A673 (cell line): ENCODE data around the gene SPEM1. TPM values are rescaled to one million over a fixed set of nuclear protein-coding genes. Genes with fewer than 3 reads are reported as not detected.
"Not testable (repeated sequence)": the region's sequence is repeated elsewhere in the genome, so short reads cannot be mapped to it uniquely, and the experiment has no call there.

Experiments
- BruUV-seq: library from RNA; stranded (reverse); fragments of 400-500 nt; replicated peaks from 2 replicates; lab custom pipeline; 2021; lab: Mats Ljungman, UMichigan
- CTCF ChIA-PET: fragments of 300-600 bp; sonication (Branson Sonifier 250); formaldehyde crosslinking; loops from one replicate; lab custom pipeline; 2022; ENCODE audit warnings: antibody characterized with exemption; lab: Charles Lee
- POLR2A ChIA-PET: fragments of 300-600 bp; sonication (Branson Sonifier 250); formaldehyde crosslinking; loops from one replicate; lab custom pipeline; 2022; ENCODE audit warnings: antibody characterized with exemption; ENCODE audit not compliant: low non-redundant PET; lab: Charles Lee
- DNase-seq: peaks from one replicate; pipeline ENCODE4 v3.0.0-alpha.2; 2015; ENCODE audit warnings: low spot score
- H3K27ac ChIP-seq: fragments of 200-600 bp; sonication (generic); 2 replicates; pipeline ENCODE4 v1.5.1; 2016; ENCODE audit warnings: mixed run types, low read depth, mild to moderate bottlenecking, mixed read lengths, antibody characterized with exemption, low read length; ENCODE audit not compliant: poor library complexity, severe bottlenecking
- H3K27me3 ChIP-seq: fragments of 200-600 bp; sonication (generic); replicated peaks from 2 replicates; pipeline ENCODE4 v1.6.1; 2017; ENCODE audit warnings: mixed run types, low read depth, mild to moderate bottlenecking, mixed read lengths, antibody characterized with exemption, low read length; ENCODE audit not compliant: insufficient read depth, poor library complexity
- H3K36me3 ChIP-seq: fragments of 200-600 bp; sonication (generic); 2 replicates; pipeline ENCODE4 v1.6.1; 2016; ENCODE audit warnings: mixed run types, mild to moderate bottlenecking, mixed read lengths, antibody characterized with exemption, low read length; ENCODE audit not compliant: insufficient read depth, poor library complexity, severe bottlenecking
- H3K4me1 ChIP-seq: fragments of 200-600 bp; sonication (generic); 2 replicates; pipeline ENCODE4 v1.6.1; 2017; ENCODE audit warnings: mixed run types, mild to moderate bottlenecking, mixed read lengths, antibody characterized with exemption, low read length; ENCODE audit not compliant: insufficient read depth, poor library complexity, severe bottlenecking
- H3K4me3 ChIP-seq: fragments of 200-600 bp; sonication (generic); 2 replicates; pipeline ENCODE4 v1.5.1; 2016; ENCODE audit warnings: low read depth, mixed run types, mild to moderate bottlenecking, mixed read lengths, low read length; ENCODE audit not compliant: poor library complexity, severe bottlenecking
- H3K9me3 ChIP-seq: fragments of 200-600 bp; sonication (generic); 2 replicates; pipeline ENCODE4 v1.6.1; 2016; ENCODE audit warnings: mixed run types, low read depth, mild to moderate bottlenecking, mixed read lengths, antibody characterized with exemption, low read length; ENCODE audit not compliant: poor library complexity, severe bottlenecking
- EZH2 ChIP-seq: fragments of 200-600 bp; sonication (generic); IDR thresholded peaks from 2 replicates; pipeline ENCODE4 v1.6.1; 2017; ENCODE audit warnings: borderline replicate concordance, low read depth, mild to moderate bottlenecking, mixed read lengths, antibody characterized with exemption, low read length; ENCODE audit not compliant: poor library complexity, severe bottlenecking
- intact Hi-C: fragments of 100-400 bp; cut with micrococcal nuclease; formaldehyde crosslinking; loops from one replicate; pipeline ENCODE4 v1.10.0; 2022; ENCODE audit not compliant: unreplicated experiment
- total RNA-seq: library from RNA; stranded (reverse); gene quantifications from 2 replicates; pipeline ENCODE4 v1.2.3, GENCODE V29; 2021
- TF ChIP-seq, protein P1 (sequence below): fragments of 300-800, 200-600 bp; sonication (generic); conservative IDR thresholded peaks from 2 replicates; pipeline ENCODE4 v1.5.1; 2017; ENCODE audit warnings: low read depth, mild to moderate bottlenecking, antibody characterized with exemption, low read length, moderate library complexity, mixed read lengths

SPEM1 gene
- total RNA-seq, 1 experiment from 2014 or later = 0.43 TPM

DNA sequence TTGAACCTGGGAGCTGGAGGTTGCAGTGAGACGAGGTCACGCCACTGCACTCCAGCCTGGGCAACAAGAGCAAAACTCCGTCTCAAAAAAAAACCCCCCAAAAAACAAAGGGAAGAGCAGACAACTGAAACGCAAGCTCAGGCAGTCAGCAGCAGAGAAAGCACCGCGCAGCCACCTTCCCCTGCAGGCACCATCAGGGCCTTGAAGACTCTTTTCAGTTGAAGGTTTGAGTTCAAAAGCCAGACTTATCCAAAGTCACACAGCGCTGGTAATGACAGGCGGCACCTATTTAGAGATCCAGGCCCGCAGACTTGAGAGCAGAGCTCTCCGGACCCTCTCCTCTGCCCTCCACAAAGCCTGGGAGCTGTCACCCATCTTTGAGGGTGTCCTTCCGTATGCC, 48.2 kb downstream of the SPEM1 start:
- TF ChIP-seq, protein P1, sequence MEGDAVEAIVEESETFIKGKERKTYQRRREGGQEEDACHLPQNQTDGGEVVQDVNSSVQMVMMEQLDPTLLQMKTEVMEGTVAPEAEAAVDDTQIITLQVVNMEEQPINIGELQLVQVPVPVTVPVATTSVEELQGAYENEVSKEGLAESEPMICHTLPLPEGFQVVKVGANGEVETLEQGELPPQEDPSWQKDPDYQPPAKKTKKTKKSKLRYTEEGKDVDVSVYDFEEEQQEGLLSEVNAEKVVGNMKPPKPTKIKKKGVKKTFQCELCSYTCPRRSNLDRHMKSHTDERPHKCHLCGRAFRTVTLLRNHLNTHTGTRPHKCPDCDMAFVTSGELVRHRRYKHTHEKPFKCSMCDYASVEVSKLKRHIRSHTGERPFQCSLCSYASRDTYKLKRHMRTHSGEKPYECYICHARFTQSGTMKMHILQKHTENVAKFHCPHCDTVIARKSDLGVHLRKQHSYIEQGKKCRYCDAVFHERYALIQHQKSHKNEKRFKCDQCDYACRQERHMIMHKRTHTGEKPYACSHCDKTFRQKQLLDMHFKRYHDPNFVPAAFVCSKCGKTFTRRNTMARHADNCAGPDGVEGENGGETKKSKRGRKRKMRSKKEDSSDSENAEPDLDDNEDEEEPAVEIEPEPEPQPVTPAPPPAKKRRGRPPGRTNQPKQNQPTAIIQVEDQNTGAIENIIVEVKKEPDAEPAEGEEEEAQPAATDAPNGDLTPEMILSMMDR = no peak
- TF ChIP-seq EZH2 = no peak
- Histone ChIP-seq H3K36me3 (peaks cover 12% of the 10 kb centered on the region), H3K27ac (no peak overlapping the region), H3K4me1 (no peaks in the 10 kb centered on the region), H3K9me3 (no peaks in the 10 kb centered on the region), H3K4me3 (no peak overlapping the region), H3K27me3 (no peaks in the 10 kb centered on the region)
- POLR2A ChIA-PET = interaction anchor here (0.6 kb wide), 1 partner anchor 16 kb away, joined by 4 read pairs; the partner anchor contains the start of gene POLR2A
- no TSS peak for BruUV-seq
- CTCF ChIA-PET = no interaction called here
- intact Hi-C loops = no loop called here
- DNase-seq = no peak

DNA sequence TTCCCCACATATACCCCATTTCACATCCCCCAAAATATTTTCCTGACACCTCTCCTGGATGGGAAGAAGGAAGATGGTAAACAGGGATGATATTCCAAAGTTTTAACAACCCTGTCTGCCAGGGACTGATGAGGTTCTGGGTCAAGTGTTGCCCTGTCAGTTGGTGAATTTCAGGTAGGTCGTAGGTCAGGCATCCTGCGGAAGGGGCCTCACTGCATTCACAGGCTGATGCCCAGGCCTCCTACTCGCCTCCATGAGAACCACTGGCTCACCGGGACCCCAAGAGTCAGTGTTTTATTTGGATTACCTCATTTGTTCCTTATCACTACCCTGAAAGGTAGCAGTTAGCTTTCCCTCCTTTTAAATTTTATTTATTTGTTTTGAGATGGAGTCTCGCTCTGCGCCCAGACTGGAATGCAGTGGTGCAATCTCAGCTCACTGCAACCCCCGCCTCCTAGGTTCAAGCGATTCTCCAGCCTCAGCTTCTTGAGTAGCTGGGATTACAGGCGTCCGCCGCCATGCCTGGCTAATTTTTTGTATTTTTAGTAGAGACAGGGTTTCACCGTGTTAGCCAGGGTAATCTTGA, 48.8 kb downstream of the SPEM1 start:
- Histone ChIP-seq H3K27me3 (no peaks in the 10 kb centered on the region), H3K9me3 (no peaks in the 10 kb centered on the region), H3K4me1 (no peaks in the 10 kb centered on the region), H3K36me3 (peaks cover 12% of the 10 kb centered on the region), H3K4me3 (no peak overlapping the region), H3K27ac (no peak overlapping the region)
- no peak for DNase-seq
- ChIA-PET POLR2A (no interaction called here), CTCF (no interaction called here)
- intact Hi-C loops = no loop called here
- no TSS peak for BruUV-seq
- TF ChIP-seq, protein P1 = no peak
- TF ChIP-seq EZH2 = no peak

DNA sequence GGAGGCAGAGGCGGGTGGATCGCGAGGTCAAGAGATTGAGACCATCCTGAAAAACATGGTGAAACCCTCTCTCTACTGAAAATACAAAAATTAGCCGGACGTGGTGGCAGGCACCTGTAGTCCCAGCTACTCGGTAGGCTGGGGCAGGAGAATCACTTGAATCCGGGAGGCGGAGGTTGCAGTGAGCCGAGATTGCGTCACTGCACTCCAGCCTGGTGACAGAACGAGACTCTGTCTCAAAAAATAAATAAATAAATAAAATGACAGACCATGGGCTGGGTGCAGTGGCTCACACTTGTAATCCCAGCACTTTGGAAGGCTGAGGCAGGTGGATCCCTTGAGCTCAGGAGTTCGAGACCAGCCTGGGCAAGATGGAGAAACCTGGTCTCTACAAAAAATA, 49.7 kb downstream of the SPEM1 start:
- H3K4me3 ChIP-seq, H3K36me3 ChIP-seq, H3K4me1 ChIP-seq, H3K9me3 ChIP-seq, H3K27ac ChIP-seq, CTCF ChIA-PET, H3K27me3 ChIP-seq, POLR2A ChIA-PET, DNase-seq, intact Hi-C loops, BruUV-seq: not testable (repeated sequence)

DNA sequence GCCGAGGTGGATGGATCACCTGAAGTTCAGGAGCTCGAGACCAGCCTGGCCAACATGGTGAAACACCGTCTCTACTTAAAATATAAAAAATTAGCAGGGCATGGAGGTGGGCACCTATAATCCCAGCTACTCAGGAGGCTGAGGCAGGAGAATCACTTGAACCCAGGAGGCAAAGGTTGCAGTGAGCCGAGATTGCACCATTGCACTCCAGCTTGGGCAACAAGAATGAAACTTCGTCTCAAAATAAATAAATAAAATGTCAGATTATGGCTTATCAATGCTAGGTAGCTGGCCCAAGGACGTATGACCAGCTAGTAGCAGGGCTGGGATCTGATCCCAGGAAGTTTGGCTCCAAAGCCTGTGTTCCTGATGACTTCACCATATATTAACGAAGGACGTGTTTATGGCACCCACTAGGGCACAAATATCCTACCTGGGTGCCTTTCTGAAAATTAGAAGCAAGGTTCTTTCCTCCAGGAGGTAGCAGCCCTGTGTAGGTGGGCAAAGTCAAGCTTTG, 50.4 kb downstream of the SPEM1 start:
- H3K4me3 ChIP-seq, CTCF ChIA-PET, H3K36me3 ChIP-seq, H3K27me3 ChIP-seq, H3K9me3 ChIP-seq, BruUV-seq, H3K27ac ChIP-seq, DNase-seq, POLR2A ChIA-PET, intact Hi-C loops, H3K4me1 ChIP-seq: not testable (repeated sequence)

Other genes with a start within 250 kb of the SPEM1 start
- gene ASGR1, start 241.0 kb upstream of the SPEM1 start, total RNA-seq = 6.1 and 8.0 TPM in 2 replicates
- gene DLG4, start 200.5 kb upstream of the SPEM1 start, total RNA-seq = 74.7 and 86.6 TPM in 2 replicates
- gene ACADVL, start 200.4 kb upstream of the SPEM1 start, total RNA-seq = 425 and 509 TPM in 2 replicates
- 133 and 139 TPM in 2 replicates for gene DVL2, start 185.8 kb upstream of the SPEM1 start, total RNA-seq
- gene PHF23, start 180.9 kb upstream of the SPEM1 start, total RNA-seq = 84.0 and 85.1 TPM in 2 replicates
- 296 and 314 TPM in 2 replicates for gene GABARAP, start 177.9 kb upstream of the SPEM1 start, total RNA-seq
- 175 and 179 TPM in 2 replicates for gene CTDNEP1, start 168.6 kb upstream of the SPEM1 start, total RNA-seq
- gene ELP5, start 168.1 kb upstream of the SPEM1 start, total RNA-seq = 123 and 128 TPM in 2 replicates
- gene CLDN7, start 157.8 kb upstream of the SPEM1 start, total RNA-seq = 0.55 TPM in 1 of 2 replicates, not detected in the other
- 0.67 and 1.6 TPM in 2 replicates for gene SLC2A4, start 138.6 kb upstream of the SPEM1 start, total RNA-seq
- gene YBX2, start 125.7 kb upstream of the SPEM1 start, total RNA-seq = 0.77 and 1.6 TPM in 2 replicates
- 1,112 and 1,128 TPM in 2 replicates for gene EIF5A, start 112.7 kb upstream of the SPEM1 start, total RNA-seq
- 116 and 133 TPM in 2 replicates for gene GPS2, start 105.0 kb upstream of the SPEM1 start, total RNA-seq
- 81.7 and 99.5 TPM in 2 replicates for gene NEURL4, start 91.0 kb upstream of the SPEM1 start, total RNA-seq
- 1.1 TPM in 2 replicates for gene ACAP1, start 83.8 kb upstream of the SPEM1 start, total RNA-seq
- gene KCTD11, start 68.2 kb upstream of the SPEM1 start, total RNA-seq = 3.8 TPM in 2 replicates
- gene TMEM95, start 65.2 kb upstream of the SPEM1 start, total RNA-seq = not detected in 2 replicates
- 0.90 and 1.1 TPM in 2 replicates for gene TNK1, start 39.2 kb upstream of the SPEM1 start, total RNA-seq
- gene PLSCR3, start 25.8 kb upstream of the SPEM1 start, total RNA-seq = 15.2 and 29.3 TPM in 2 replicates
- gene TMEM256, start 16.2 kb upstream of the SPEM1 start, total RNA-seq = 57.6 and 91.6 TPM in 2 replicates
- 36.9 and 60.5 TPM in 2 replicates for gene NLGN2, start 12.5 kb upstream of the SPEM1 start, total RNA-seq
- 0.24 TPM in 1 of 2 replicates, not detected in the other for gene SPEM2, start 5.3 kb downstream of the SPEM1 start, total RNA-seq
- gene SPEM3, start 8.5 kb downstream of the SPEM1 start, total RNA-seq = not detected in 2 replicates
- gene TMEM102, start 15.1 kb downstream of the SPEM1 start, total RNA-seq = 3.2 and 4.7 TPM in 2 replicates
- gene FGF11, start 19.2 kb downstream of the SPEM1 start, total RNA-seq = 18.2 and 24.6 TPM in 2 replicates
- gene CHRNB1, start 24.7 kb downstream of the SPEM1 start, total RNA-seq = 5.2 and 8.6 TPM in 2 replicates
- gene ZBTB4, start 59.3 kb downstream of the SPEM1 start, total RNA-seq = 17.7 and 21.0 TPM in 2 replicates
- gene SLC35G6, start 61.1 kb downstream of the SPEM1 start, total RNA-seq = not detected in 2 replicates
- gene POLR2A, start 64.0 kb downstream of the SPEM1 start, total RNA-seq = 330 and 341 TPM in 2 replicates
- 0.55 and 0.75 TPM in 2 replicates for gene TNFSF12, start 128.7 kb downstream of the SPEM1 start, total RNA-seq
- gene TNFSF13, start 138.4 kb downstream of the SPEM1 start, total RNA-seq = 0.69 and 0.74 TPM in 2 replicates
- gene SENP3, start 141.6 kb downstream of the SPEM1 start, total RNA-seq = 113 and 122 TPM in 2 replicates
- gene CD68, start 159.3 kb downstream of the SPEM1 start, total RNA-seq = 1.6 and 1.8 TPM in 2 replicates
- 133 and 149 TPM in 2 replicates for gene MPDU1, start 163.5 kb downstream of the SPEM1 start, total RNA-seq
- gene SOX15, start 169.8 kb downstream of the SPEM1 start, total RNA-seq = 0.87 and 1.3 TPM in 2 replicates
- gene FXR2, start 194.6 kb downstream of the SPEM1 start, total RNA-seq = 101 TPM in 2 replicates
- gene SAT2, start 207.5 kb downstream of the SPEM1 start, total RNA-seq = 61.7 and 79.3 TPM in 2 replicates
- gene SHBG, start 209.8 kb downstream of the SPEM1 start, total RNA-seq = 0.33 TPM in 1 of 2 replicates, not detected in the other
- gene ATP1B2, start 230.6 kb downstream of the SPEM1 start, total RNA-seq = 3.5 and 5.9 TPM in 2 replicates